CD4-positive, CD25-positive, alpha-beta regulatory T cell (primary cell): ENCODE results near the gene OLFM2. TPM values are rescaled to one million over a fixed set of nuclear protein-coding genes. Genes with fewer than 3 reads are reported as not detected.
"Not testable (repeated sequence)": the region's sequence is repeated elsewhere in the genome, so short reads cannot be mapped to it uniquely, and the experiment has no call there.

Source experiments
- ATAC-seq, 2 donors: fragments of 150-1000 bp; cut with Tn5 transposase; one replicate each; pipeline ENCODE4 v1.10.0; 2021; ENCODE audit warnings: low read depth in 2 of 2, moderate number of reproducible peaks in 2 of 2, moderate library complexity in 1 of 2
- DNase-seq, 3 donors: peaks; one replicate each; pipeline versions ENCODE4 v3.0.0 to v3.0.0-alpha.2; 2012 to 2022; ENCODE audit warnings: mixed read lengths in 1 of 3
- H3K27ac ChIP-seq: one replicate; pipeline ENCODE4 v1.7.0; 2013; ENCODE audit warnings: mild to moderate bottlenecking, low read length; ENCODE audit not compliant: insufficient read depth, poor library complexity, severe bottlenecking
- H3K27me3 ChIP-seq: one replicate; pipeline ENCODE4 v1.7.0; 2013; ENCODE audit warnings: low read length; ENCODE audit not compliant: control insufficient read depth, insufficient read depth
- H3K36me3 ChIP-seq: one replicate; pipeline ENCODE4 v1.7.0; 2013; ENCODE audit warnings: mild to moderate bottlenecking, low read length, moderate library complexity; ENCODE audit not compliant: control insufficient read depth, insufficient read depth
- H3K4me1 ChIP-seq: 2 replicates; pipeline ENCODE4 v1.7.0; 2013; ENCODE audit warnings: mild to moderate bottlenecking, low read length; ENCODE audit not compliant: insufficient read depth, control insufficient read depth, poor library complexity, severe bottlenecking
- H3K4me3 ChIP-seq: one replicate; pipeline ENCODE4 v1.7.0; 2013; ENCODE audit warnings: low read depth, mild to moderate bottlenecking, low read length, moderate library complexity
- H3K9me3 ChIP-seq, 2 experiments: 1 replicate in 1 of 2; 2 replicates in 1 of 2; pipeline ENCODE4 v1.7.0; 2013; ENCODE audit warnings: low read length in 2 of 2, mild to moderate bottlenecking in 1 of 2, moderate library complexity in 1 of 2; ENCODE audit not compliant: control insufficient read depth in 2 of 2
- H3K27ac Mint-ChIP-seq, 3 donors: one replicate each; pipeline ENCODE4 v1.8.0; 2020 to 2022; ENCODE audit warnings: mild to moderate bottlenecking in 3 of 3, mixed read lengths in 3 of 3, moderate library complexity in 2 of 3
- H3K27me3 Mint-ChIP-seq: one replicate; pipeline ENCODE4 v1.8.0; 2022; ENCODE audit warnings: mild to moderate bottlenecking, mixed read lengths
- H3K36me3 Mint-ChIP-seq: one replicate; pipeline ENCODE4 v1.8.0; 2020; ENCODE audit warnings: mixed read lengths
- H3K4me1 Mint-ChIP-seq, 4 donors: one replicate each; pipeline ENCODE4 v1.8.0; 2020 to 2022; ENCODE audit warnings: mixed read lengths in 4 of 4, mild to moderate bottlenecking in 1 of 4
- H3K4me3 Mint-ChIP-seq, 4 donors: one replicate each; pipeline ENCODE4 v1.8.0; 2020 to 2022; ENCODE audit warnings: mild to moderate bottlenecking in 4 of 4, mixed read lengths in 4 of 4, moderate library complexity in 3 of 4
- H3K9me3 Mint-ChIP-seq, 7 donors: one replicate each; pipeline ENCODE4 v1.8.0; 2020 to 2022; ENCODE audit warnings: mixed read lengths in 7 of 7, mild to moderate bottlenecking in 3 of 7, moderate library complexity in 2 of 7
- polyA plus RNA-seq, 4 donors: library from polyadenylated mRNA; unstranded; fragments of 300-500 nt; fragmentation: Illumina TruSeq; gene quantifications; one replicate each; pipeline ENCODE4 v1.2.3, GENCODE V29; 2021
- total RNA-seq: library from RNA; stranded (reverse); gene quantifications from one replicate; pipeline ENCODE4 v1.2.3, GENCODE V29; 2022

OLFM2 gene
- total and polyA plus RNA-seq, 5 donors from 2014 or later: 7.7 to 22.4 (median 14.4) TPM

GRCh38 chr19:9931629-9932028, 4.7 kb downstream of the OLFM2 start:
- Histone ChIP-seq H3K4me1 (peaks cover 27% of the 10 kb centered on the region), H3K27me3 (peaks cover 13% of the 10 kb centered on the region), H3K4me3 (no peak overlapping the region), H3K9me3 (no peaks in the 10 kb centered on the region), H3K36me3 (no peaks in the 10 kb centered on the region), H3K27ac (no peak overlapping the region)
- Mint-ChIP-seq H3K9me3 (peaks cover 0 to 7% (median 0%) of the 10 kb centered on the region in 7 donors), H3K27me3 (peaks cover 45% of the 10 kb centered on the region), H3K4me1 (peaks cover 5 to 23% (median 19%) of the 10 kb centered on the region in 4 donors), H3K36me3 (no peaks in the 10 kb centered on the region), H3K27ac (no peak overlapping the region), H3K4me3 (no peak overlapping the region)
- DNase-seq: no peak
- no peak for ATAC-seq

- no peaks in the 10 kb centered on the region for H3K9me3 ChIP-seq
- no peak overlapping the region for H3K27ac ChIP-seq
- ATAC-seq (no peak), DNase-seq (no peak)
- no peak overlapping the region for H3K4me3 ChIP-seq
- H3K4me1 ChIP-seq: no peaks in the 10 kb centered on the region
- H3K36me3 ChIP-seq: no peaks in the 10 kb centered on the region
- H3K9me3 Mint-ChIP-seq: peaks cover 0 to 4% (median 0%) of the 10 kb centered on the region in 7 donors
- peaks cover 5% of the 10 kb centered on the region for H3K27me3 ChIP-seq
- peaks cover 3% of the 10 kb centered on the region for H3K27me3 Mint-ChIP-seq
- H3K36me3 Mint-ChIP-seq: no peaks in the 10 kb centered on the region
- peaks cover 0 to 3% (median 0%) of the 10 kb centered on the region in 4 donors for H3K4me1 Mint-ChIP-seq
- no peak overlapping the region for H3K27ac Mint-ChIP-seq
- H3K4me3 Mint-ChIP-seq: no peak overlapping the region
These were observed 12.9 kb downstream of the OLFM2 start for GRCh38 chr19:9923440-9923839.

GRCh38 chr19:9922782-9923379, 13.4 kb downstream of the OLFM2 start:
- not testable (repeated sequence) for H3K27ac Mint-ChIP-seq, H3K27me3 Mint-ChIP-seq, H3K4me3 Mint-ChIP-seq, H3K9me3 ChIP-seq, DNase-seq, H3K9me3 Mint-ChIP-seq, H3K27me3 ChIP-seq, H3K4me1 Mint-ChIP-seq, H3K27ac ChIP-seq, ATAC-seq, H3K36me3 ChIP-seq, H3K36me3 Mint-ChIP-seq, H3K4me3 ChIP-seq, H3K4me1 ChIP-seq

- Mint-ChIP-seq H3K4me3 (no peak overlapping the region), H3K27ac (peak overlapping the region in 1 of 3 donors; percentile 8), H3K9me3 (peaks cover 0 to 2% (median 0%) of the 10 kb centered on the region in 7 donors), H3K27me3 (peaks cover 23% of the 10 kb centered on the region), H3K36me3 (no peaks in the 10 kb centered on the region), H3K4me1 (peaks cover 4 to 13% (median 7%) of the 10 kb centered on the region in 4 donors)
- H3K4me1 ChIP-seq: peaks cover 19% of the 10 kb centered on the region
- no peaks in the 10 kb centered on the region for H3K36me3 ChIP-seq
- DNase-seq (peak in 1 of 3 donors; percentile 13), ATAC-seq (no peak)
- H3K9me3 ChIP-seq: no peaks in the 10 kb centered on the region
- peaks cover 3% of the 10 kb centered on the region for H3K27me3 ChIP-seq
- no peak overlapping the region for H3K27ac ChIP-seq
- no peak overlapping the region for H3K4me3 ChIP-seq
These were observed 19.0 kb downstream of the OLFM2 start for GRCh38 chr19:9917321-9917720.

GRCh38 chr19:9916719-9917118, 19.6 kb downstream of the OLFM2 start:
- no peak for DNase-seq
- Mint-ChIP-seq H3K4me1 (peaks cover 4 to 13% (median 7%) of the 10 kb centered on the region in 4 donors), H3K4me3 (peak overlapping the region in 3 of 4 donors; percentile 2 to 47 (median 18)), H3K36me3 (no peaks in the 10 kb centered on the region), H3K27me3 (peaks cover 23% of the 10 kb centered on the region), H3K27ac (no peak overlapping the region), H3K9me3 (peaks cover 0 to 2% (median 0%) of the 10 kb centered on the region in 7 donors)
- ATAC-seq: no peak
- Histone ChIP-seq H3K4me3 (no peak overlapping the region), H3K27ac (no peak overlapping the region), H3K4me1 (peaks cover 19% of the 10 kb centered on the region), H3K9me3 (no peaks in the 10 kb centered on the region), H3K36me3 (no peaks in the 10 kb centered on the region), H3K27me3 (peaks cover 8% of the 10 kb centered on the region)

GRCh38 chr19:9914315-9915207, 21.8 kb downstream of the OLFM2 start:
- Mint-ChIP-seq H3K27ac (no peak overlapping the region), H3K4me3 (peak overlapping the region; percentile 54 to 85 (median 72)), H3K9me3 (peaks cover 0 to 2% (median 0%) of the 10 kb centered on the region in 7 donors), H3K4me1 (peaks cover 4 to 13% (median 7%) of the 10 kb centered on the region in 4 donors), H3K36me3 (no peaks in the 10 kb centered on the region), H3K27me3 (peaks cover 23% of the 10 kb centered on the region)
- no peak overlapping the region for H3K4me3 ChIP-seq
- no peaks in the 10 kb centered on the region for H3K9me3 ChIP-seq
- peaks cover 19% of the 10 kb centered on the region for H3K4me1 ChIP-seq
- H3K36me3 ChIP-seq: no peaks in the 10 kb centered on the region
- DNase-seq: peak; percentile 58 to 84 (median 78)
- H3K27ac ChIP-seq: no peak overlapping the region
- peaks cover 15% of the 10 kb centered on the region for H3K27me3 ChIP-seq
- peak; percentile 90 to 95 for ATAC-seq

GRCh38 chr19:9914001-9914314, 22.4 kb downstream of the OLFM2 start:
- no peak overlapping the region for H3K4me3 ChIP-seq
- peak overlapping the region; percentile 54 to 85 (median 72) for H3K4me3 Mint-ChIP-seq

More at GRCh38 chr19:9914001-9914314, 22.4 kb downstream of the OLFM2 start:
- H3K27me3 Mint-ChIP-seq: peaks cover 26% of the 10 kb centered on the region
- DNase-seq (no peak), ATAC-seq (no peak)
- H3K27me3 ChIP-seq: peaks cover 15% of the 10 kb centered on the region
- no peak overlapping the region for H3K27ac Mint-ChIP-seq
- H3K27ac ChIP-seq: no peak overlapping the region
- no peaks in the 10 kb centered on the region for H3K9me3 ChIP-seq
- H3K36me3 ChIP-seq: no peaks in the 10 kb centered on the region
- peaks cover 0 to 2% (median 0%) of the 10 kb centered on the region in 7 donors for H3K9me3 Mint-ChIP-seq
- H3K4me1 Mint-ChIP-seq: peaks cover 4 to 13% (median 7%) of the 10 kb centered on the region in 4 donors
- H3K36me3 Mint-ChIP-seq: no peaks in the 10 kb centered on the region
- H3K4me1 ChIP-seq: peaks cover 19% of the 10 kb centered on the region
